RCC 7860 (cell line): Measurements from ENCODE around the gene PRSS38.
A peak's percentile ranks its signal among the peaks of the same experiment; 100 is the strongest.

Experiments
- DNase-seq: peaks from one replicate; pipeline ENCODE4 v3.0.0-alpha.2; 2015; ENCODE audit warnings: low spot score
- FAIRE-seq: peaks from 2 replicates; lab custom pipeline; 2012; peaks lifted over from hg19 to GRCh38; lab: Jason Lieb, UNC

Gene PRSS38

DNA sequence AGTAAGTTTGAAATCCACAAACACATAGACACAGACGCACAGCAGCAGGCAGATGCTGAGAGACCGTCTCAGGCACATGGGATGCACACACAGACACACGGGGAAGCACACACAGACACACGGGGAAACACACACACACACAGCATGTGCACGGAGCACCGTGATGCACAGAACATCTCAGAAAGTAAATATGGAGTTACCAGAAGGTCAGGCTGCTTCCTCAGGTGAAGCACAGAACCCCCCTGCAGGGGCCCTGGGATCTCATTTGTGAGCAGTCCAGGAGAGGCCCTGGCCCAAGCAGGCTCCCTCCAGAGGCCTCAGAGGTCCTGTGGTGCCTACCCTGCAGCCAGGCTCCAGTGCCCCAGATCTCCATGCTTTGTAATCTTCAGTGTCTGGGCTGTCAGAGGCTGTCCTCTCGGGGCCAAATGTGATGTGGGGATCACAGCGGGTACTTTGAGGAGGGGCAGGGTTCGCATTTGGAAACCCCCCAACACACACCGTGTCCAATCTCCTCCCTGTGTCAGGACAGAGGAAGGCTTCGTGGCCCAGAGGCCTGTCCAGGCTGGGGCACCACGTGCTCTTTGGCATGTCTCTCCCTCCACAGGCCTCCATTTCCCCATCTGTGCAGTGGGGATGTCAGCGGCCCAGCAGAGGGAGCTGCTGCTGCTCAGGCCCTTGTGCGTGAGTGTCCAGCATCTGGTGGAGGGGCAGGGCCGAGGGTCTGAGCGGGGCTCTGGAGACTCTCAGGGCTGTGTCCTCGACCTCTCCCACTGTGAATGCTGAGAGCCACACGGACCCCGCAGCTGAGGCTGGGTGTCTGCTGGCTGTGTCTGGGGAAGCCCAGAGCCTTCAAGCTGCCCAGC is 23.0 kb upstream of the PRSS38 start:
- FAIRE-seq (no peak), DNase-seq (no peak)

DNA sequence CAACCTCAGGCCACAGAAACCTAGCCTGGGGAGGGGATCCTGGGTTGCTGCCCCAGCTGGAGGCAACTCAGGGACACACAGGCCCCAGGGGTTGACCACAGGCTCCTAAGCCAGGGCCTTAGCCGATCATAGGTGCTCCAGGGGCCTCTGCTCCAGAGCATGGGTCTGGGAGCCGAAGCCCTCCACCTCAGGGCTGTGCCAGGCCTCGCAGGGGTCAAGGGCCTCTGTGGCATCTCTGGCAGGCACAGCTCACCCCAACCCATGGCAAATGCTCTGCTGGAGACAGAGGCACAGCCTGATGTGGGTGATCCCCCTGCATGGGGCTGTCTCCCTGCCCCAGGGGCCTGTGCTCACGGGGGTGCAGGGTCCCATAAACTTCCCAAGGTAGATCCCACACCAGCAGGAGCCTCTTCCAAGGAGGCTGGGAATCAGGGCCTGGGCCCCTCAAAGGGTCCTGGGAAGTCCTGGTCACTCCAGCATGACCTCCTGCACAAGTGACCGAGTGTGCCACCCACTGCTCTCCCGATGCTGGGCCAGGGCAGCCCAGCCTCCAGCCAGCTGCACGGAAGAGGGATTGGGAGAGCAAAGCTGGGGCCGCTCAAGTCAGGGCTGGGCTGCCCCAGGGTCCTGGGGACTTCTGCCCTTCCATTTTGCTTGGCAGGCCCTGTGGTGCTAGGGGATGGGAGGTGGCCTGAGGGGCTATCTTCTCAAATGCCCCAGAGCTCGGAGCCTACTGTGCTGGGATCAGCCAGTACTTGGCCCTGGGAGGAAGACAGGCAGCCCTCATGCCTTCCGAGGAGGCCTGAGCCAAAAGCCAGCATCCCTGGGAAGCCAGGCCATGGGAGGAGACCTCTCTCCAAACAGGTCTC is 22.2 kb upstream of the PRSS38 start:
- DNase-seq = no peak
- FAIRE-seq = no peak

DNA sequence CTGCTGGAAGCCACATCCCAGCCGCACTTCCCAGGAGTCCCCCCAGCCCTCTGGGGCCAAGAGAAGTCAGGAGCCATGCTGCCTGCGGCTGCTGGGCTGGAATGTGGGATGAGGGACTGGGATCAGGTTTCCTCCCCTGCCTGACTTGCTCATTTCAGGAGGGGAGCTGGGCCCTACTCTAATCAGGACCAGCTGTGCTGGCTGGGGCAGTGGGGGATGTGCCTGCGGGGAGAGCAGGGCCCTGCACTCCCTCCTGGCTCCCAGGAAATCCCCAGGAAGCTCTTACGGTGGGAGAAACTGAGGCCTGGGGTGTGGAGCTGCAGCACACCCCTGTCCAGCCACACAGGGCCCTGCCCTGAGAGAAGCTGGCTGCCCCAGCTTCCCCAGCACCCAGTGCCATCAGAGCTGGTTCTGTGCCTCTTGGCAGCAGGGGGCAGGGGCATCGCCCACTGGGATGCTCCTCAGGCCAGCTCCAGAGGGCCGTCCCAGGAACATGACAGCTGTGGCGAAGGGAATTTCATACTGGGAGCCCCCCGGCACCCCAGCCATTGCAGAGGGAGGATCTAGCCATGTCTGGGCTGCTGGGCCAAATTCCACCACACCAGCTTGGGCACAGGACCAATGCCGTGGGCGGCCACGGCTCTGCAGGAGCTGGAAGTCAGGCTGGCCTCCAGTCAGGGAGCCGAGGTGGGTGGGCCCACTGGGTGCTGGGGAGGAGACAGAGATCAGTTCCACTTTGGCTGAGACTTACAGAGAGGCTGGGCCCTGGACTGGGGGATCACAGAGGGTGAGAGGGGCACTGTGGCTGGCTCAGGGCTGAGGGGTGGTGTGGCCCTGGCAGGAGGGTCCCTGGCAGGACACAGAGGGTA is 21.3 kb upstream of the PRSS38 start:
- FAIRE-seq (no peak), DNase-seq (no peak)

DNA sequence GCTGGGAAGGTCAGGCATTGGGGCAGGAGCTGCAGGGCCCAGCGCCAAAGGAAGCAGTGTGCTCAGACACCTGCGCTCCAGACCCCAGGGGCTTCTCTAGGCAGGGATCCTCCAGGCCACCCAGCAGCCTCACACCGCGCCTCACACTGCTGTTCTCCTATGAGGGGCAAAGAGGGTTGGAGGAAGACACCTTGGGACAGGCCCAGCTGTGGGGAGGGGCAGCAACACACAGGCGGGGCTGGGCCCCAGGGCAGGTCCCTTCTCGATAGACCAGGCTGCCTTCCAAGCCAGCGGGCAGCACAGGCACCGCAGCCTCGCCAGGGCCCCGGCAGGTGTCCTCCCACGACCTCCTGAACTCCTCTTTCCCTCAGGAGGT is 20.7 kb upstream of the PRSS38 start:
- DNase-seq = no peak
- FAIRE-seq = no peak

DNA sequence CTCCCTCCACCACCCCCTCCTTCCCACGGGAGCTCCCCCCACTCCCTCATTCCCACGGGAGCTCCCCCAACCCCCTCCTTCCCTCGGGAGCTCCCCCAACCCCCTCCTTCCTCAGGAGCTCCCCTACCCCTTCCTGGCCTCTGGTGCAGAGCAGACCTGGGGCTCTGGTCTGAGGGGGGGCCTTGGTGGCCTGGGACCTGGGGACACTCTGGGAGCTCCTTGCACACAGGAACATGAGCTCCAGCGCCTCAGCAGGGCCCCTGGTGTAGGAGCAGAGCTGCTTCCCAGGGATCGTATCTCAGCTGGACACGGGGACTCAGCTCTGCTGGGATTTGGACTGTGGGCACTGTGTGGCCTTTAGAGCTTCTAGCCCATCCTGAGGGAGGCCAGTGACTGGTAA is 19.7 kb upstream of the PRSS38 start:
- DNase-seq (no peak), FAIRE-seq (no peak)

DNA sequence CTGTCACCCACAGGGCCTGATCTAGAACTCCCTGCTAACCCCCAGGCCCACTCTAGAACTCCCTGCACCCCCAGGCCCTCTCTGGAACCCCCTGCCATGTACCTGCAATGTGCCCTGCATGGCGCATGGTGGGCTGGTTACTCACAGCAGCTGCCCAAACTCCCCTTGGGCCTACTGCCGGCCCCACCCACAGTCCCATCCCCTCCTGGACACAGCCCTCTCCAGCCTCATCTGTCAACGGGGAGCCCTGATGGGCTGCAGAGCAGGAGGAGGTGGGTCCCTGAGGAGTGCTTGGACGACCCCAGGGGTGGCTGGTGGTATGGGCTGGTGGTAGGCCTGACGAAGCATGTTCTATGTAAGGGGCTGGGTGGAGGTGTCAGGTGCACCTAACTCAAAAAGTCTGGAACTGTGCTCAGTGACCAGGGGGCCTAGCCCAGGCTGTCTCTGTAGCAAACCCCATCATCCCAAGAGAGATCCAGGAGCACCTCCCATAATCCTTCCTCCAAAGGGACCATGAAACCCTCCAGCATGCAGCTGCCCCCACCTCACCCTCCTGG is 19.0 kb upstream of the PRSS38 start:
- FAIRE-seq = no peak

DNA sequence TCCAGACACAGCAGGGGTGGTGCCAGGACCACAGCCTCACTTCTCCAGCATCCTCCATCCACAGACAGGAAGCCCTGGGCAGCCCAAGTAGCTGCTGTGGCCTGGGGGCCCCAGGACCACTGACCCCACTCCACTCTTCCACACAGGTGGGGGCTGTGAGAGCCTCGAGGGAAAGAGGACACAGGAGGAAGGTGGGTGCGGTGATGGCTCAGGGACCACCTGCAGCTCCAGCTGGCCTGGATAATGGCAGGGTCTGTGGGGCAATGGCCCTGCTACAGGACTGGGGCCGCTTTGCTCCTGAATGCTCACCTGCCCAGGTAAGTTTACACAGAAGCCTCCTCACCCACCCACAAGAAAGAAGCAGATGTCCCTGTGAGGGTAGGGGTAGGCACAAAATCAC is 18.3 kb upstream of the PRSS38 start:
- no peak for FAIRE-seq
- DNase-seq = no peak

More for the DNA sequence above, 19.0 kb upstream of the PRSS38 start:
- DNase-seq = no peak

DNA sequence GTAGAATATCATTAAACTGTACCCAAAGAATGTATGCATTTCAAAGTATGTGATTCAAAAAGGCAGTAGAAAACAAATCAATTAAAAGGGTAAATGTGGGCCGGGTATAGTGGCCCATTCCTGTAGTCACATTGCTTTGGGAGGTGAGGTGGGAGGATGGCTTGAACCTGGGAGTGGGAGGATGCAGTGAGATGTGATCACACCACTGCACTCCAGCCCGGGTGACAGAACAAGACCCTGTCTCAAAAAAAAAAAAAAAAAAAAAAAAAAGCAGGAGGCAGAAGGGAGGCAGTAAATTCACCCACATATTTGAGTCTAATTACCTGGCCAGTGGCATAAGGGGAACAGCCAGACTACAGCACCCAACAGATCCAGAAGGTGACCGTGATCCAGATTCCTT is 17.9 kb upstream of the PRSS38 start:
- DNase-seq = no peak
- no peak for FAIRE-seq

DNA sequence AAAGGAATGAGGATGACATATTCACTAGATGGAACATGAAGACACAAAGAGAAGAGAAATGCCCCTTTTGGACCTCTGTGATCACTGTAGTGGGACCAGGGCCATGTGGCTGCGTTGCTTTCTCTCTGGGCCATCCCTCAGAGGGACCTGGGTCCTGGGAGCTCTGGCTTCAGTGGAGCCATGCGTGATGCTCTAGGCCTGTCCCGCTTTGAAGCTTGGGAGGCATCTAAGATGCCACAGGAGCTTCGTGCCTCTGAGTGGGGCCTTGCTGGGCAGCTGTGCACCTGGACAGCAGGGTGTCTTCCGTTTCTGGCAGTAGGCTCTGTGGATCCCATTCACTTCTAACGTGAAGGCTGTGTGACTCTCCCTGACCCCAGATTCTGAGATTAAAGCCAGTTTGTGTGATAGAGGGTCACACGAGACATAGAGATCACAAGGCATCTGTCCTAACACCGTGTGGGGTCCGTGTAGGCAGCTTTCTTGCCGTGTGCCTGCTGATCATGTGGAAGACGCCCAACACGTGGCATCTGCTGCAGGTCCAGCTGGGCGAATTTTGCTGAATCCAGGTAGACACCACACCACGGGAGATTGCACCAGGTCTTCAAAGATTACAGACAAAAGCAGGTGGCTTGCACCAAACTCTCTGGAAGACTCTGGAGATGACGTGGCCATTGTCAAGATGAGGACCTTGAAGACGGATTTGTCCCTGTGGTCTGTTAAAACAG is 17.2 kb upstream of the PRSS38 start:
- no peak for DNase-seq
- FAIRE-seq = no peak

DNA sequence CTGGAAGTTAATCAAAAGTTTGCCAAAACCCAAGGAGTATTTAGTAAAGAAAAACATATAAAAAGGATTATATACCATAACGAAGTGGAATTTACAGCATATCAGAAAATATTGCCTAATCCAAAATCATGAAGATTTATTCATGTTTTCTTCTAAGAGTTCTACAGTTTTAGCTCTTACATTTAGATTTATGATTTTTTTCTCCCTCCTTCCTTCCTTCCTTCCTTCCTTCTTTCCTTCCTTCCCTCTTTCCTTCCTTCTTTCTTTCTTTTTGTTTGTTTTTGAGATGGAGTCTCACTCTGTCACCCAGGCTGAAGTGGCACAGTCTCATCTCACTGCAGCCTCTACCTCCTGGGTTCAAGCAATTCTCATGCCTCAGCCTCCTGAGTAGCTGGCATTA is 15.7 kb upstream of the PRSS38 start:
- DNase-seq (no peak), FAIRE-seq (no peak)

DNA sequence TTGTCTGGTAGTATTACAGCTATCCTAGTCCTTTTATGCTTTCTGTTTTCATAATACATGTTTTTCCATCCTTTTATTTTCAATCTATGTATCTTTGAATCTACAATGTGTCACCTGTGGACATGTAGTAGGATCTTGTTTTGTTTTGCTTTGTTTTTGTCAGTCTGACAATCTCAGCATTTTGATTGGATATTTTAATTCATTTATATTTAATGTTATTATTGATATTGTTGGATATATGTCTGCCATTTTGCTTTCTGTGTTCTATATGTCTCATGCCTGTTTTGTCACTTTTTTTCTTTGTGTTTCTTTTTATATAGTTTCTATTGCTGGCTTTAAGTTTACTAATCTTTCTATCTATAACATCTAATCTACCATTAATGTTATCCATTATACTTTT is 11.5 kb upstream of the PRSS38 start:
- no peak for DNase-seq
- no peak for FAIRE-seq

DNA sequence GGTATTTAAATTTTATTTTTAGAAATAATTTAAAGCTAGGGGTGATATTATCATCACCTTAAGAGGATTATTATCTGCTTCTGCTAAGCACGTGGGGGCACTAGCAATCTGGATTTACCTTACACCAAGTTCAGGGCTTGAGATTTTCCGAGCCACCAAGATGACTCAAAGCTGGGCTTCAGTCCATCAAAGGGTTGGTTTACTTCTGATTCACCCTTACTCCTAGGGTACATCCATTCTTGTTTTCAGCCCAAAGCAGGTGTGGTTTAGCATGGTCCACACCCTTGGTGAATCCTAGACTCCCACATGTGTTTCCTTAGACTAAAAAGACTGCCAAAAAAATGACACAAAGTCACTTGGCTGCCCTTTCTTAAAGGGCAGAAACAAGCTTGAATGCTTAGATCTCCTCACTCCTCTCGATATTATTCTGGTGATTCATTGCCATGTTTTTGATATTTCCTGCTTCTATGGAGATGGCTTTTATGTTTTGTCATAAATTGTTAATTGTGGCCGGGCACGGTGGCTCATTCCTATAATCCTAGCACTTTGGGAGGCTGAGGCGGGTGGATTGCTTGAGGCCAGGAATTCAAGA is 9.8 kb upstream of the PRSS38 start:
- peak; percentile 81 for FAIRE-seq
- DNase-seq = peak; percentile 72

DNA sequence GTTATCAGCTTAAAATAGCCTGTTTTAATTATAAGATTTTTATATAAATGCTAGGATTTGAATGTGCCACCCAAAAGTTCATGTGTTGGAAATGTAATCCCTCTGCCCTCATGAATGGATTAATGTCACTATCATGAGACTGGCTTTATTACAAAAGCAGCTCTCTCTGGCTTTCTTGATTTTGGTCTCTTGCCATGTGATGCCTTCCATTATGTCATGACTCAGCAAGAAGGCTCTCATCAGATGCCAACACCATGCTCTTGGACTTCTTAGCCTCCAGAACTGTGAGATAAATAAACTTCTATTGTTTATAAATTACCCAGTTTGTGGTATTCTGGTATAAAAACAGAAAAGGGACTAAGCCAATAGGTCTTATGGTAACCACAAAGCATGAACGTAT is 6.9 kb upstream of the PRSS38 start:
- DNase-seq (no peak), FAIRE-seq (no peak)

DNA sequence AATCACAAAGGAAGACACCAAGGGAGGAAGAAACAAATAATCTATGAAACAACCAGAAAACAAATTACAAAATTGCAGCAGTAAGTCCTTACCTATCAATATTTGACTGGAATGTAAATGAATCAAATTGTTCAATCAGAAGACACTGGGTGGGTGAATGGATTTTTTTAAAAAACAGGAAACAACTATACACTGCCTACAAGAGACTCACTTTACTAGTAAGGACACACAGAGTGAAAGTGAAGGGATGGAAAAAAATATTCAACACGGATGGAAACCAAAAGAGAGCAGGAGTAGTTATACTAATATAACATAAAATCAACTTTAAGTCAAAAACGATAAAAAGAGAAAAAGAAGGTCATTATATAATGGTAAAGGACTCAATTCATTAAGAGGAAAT is 6.4 kb upstream of the PRSS38 start:
- DNase-seq = no peak
- no peak for FAIRE-seq

DNA sequence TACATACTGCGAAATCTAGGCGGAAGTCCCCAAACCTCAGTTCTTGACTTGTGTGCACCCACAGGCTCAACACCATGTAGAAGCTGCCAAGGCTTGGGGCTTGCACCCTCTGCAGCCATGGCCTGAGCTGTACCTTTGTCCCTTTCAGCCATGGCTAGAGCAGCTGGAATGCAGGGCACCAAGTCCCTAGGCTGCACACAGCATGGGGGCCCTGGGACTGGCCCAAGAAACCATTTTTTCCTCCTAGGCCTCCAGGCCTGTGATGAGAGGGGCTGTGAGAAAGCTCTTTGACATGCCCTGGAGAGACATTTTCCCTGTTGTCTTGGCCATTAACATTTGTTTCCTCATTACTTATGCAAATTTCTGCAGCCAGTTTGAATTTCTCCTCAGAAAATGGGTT is 1.5 kb upstream of the PRSS38 start:
- no peak for DNase-seq

DNA sequence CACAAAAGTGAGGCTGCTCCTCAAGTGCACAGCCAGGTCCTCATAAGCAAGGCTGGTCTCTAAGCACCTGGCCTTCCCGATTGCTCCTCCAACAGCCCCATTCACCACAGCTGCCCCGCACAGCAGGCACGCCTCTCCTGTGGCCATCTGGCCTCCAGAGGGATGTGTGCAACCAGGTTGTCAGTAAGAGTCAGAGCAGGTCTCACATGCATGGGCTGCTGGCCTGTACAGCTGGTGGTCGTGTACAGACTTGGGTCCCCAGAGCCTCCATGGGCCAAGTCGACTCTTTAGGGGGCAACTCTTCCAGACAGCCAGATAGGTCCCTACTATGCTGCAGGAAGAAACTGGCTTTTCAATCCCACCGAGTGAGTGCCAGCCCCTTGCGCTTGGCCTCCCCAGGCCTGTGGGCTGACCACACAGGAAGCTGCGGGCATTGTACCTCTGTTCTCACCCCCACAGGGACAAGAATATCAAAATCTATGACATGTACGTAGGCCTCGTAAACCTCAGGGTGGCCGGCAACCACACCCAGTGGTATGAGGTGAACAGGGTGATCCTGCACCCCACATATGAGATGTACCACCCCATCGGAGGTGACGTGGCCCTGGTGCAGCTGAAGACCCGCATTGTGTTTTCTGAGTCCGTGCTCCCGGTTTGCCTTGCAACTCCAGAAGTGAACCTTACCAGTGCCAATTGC is 1.4 kb downstream of the PRSS38 start:
- DNase-seq = no peak

More for the DNA sequence above, 1.5 kb upstream of the PRSS38 start:
- FAIRE-seq = no peak

DNA sequence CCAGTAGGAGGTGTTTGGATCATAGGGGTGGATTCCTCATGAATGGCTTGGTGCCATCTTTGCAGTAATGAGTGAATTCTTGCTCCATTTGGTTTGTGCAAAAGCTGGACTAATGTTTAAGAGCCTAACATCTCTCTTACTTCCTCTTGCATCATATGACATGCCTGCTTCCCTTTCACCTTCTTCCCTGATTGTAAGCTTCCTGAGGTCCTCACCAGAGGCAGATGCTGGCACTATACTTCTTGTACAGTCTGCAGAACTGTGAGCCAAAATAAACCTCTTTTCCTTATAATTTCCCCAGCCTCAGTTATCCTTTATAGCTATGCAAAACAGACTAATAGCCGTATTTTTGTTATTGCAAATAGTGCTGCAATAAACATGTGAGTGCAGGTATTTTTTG is 8.1 kb downstream of the PRSS38 start:
- FAIRE-seq = no peak
- no peak for DNase-seq

More for the DNA sequence above, 1.4 kb downstream of the PRSS38 start:
- no peak for FAIRE-seq

DNA sequence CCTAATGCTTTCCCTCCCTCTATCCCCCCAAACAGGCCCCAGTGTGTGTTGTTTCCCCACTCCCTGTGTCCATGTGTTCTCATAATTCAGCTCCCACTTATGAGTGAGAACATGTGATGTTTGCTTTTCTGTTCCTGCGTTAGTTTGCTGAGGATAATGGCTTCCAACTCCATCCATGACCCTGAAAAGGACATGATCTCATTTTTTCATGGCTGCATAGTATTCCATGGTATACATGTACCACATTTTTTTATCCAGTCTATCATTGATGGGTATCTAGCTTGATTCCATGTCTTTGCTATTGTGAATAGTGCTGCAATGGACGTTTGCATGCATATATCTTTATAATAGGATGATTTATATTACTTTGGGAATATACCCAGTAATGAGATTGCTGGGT is 8.7 kb downstream of the PRSS38 start:
- DNase-seq = no peak
- no peak for FAIRE-seq

DNA sequence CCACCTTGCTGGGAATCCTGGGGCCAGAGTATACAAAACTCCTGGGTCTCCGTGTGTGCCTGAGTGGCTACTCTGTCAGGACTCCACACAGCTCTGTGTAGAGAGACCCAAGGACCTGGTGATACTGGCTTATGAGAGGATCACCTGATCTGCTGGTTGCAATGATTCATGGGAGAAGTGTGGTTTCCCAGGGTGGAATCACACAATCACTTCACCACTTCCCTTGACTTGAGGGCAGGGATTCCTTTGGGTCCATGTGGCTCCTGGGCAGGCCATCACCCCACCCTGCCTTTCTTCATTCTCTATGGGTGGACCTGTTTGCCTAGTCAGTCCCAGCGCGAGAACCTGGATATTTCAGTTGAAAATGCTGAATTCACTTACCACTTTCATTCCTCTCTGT is 13.3 kb downstream of the PRSS38 start:
- DNase-seq (no peak), FAIRE-seq (no peak)
